ENCODE data around the gene KIZ. TPM values are rescaled to one million over a fixed set of nuclear protein-coding genes. Genes with fewer than 3 reads are reported as not detected.

Gene KIZ
- total RNA-seq, 1 donor from 2014 or later, result 15.0 TPM

GRCh38 chr20:21238818-21239536 lies 113.1 kb downstream of the KIZ start:
- no peak overlapping the region for H3K27ac Mint-ChIP-seq (ENCODE audit: unreplicated experiment)
- H3K4me3 Mint-ChIP-seq (ENCODE audit: unreplicated experiment), result no peak overlapping the region
- H3K4me1 Mint-ChIP-seq (ENCODE audit: unreplicated experiment), result no peaks in the 10 kb centered on the region
- no peak for DNase-seq (ENCODE audit: low spot score)
- no peaks in the 10 kb centered on the region for H3K36me3 Mint-ChIP-seq (ENCODE audit: low read depth, unreplicated experiment)
- TF ChIP-seq CTCF (IDR thresholded peaks at IDR 0.05; ENCODE audit: unreplicated experiment), result no peak
- H3K9me3 Mint-ChIP-seq (ENCODE audit: unreplicated experiment), result no peaks in the 10 kb centered on the region
- H3K27me3 Mint-ChIP-seq (ENCODE audit: unreplicated experiment), result peaks cover 2% of the 10 kb centered on the region

GRCh38 chr20:21240394-21240793 lies 114.5 kb downstream of the KIZ start:
- Mint-ChIP-seq H3K27me3 (ENCODE audit: unreplicated experiment) (peaks cover 3% of the 10 kb centered on the region), H3K36me3 (ENCODE audit: low read depth, unreplicated experiment) (no peaks in the 10 kb centered on the region), H3K4me1 (ENCODE audit: unreplicated experiment) (no peaks in the 10 kb centered on the region), H3K27ac (ENCODE audit: unreplicated experiment) (no peak overlapping the region), H3K4me3 (ENCODE audit: unreplicated experiment) (no peak overlapping the region), H3K9me3 (ENCODE audit: unreplicated experiment) (no peaks in the 10 kb centered on the region)
- TF ChIP-seq CTCF (IDR thresholded peaks at IDR 0.05; ENCODE audit: unreplicated experiment), result peak; percentile 31
- no peak for DNase-seq (ENCODE audit: low spot score)

GRCh38 chr20:21241406-21241805 lies 115.5 kb downstream of the KIZ start:
- Mint-ChIP-seq H3K4me1 (ENCODE audit: unreplicated experiment) (no peaks in the 10 kb centered on the region), H3K36me3 (ENCODE audit: low read depth, unreplicated experiment) (no peaks in the 10 kb centered on the region), H3K27me3 (ENCODE audit: unreplicated experiment) (peaks cover 3% of the 10 kb centered on the region), H3K27ac (ENCODE audit: unreplicated experiment) (no peak overlapping the region), H3K9me3 (ENCODE audit: unreplicated experiment) (no peaks in the 10 kb centered on the region), H3K4me3 (ENCODE audit: unreplicated experiment) (no peak overlapping the region)
- TF ChIP-seq CTCF (IDR thresholded peaks at IDR 0.05; ENCODE audit: unreplicated experiment), result no peak
- DNase-seq (ENCODE audit: low spot score), result no peak

- no peak for TF ChIP-seq CTCF (IDR thresholded peaks at IDR 0.05; ENCODE audit: unreplicated experiment)
- Mint-ChIP-seq H3K36me3 (ENCODE audit: low read depth, unreplicated experiment) (no peaks in the 10 kb centered on the region), H3K27ac (ENCODE audit: unreplicated experiment) (no peak overlapping the region), H3K4me3 (ENCODE audit: unreplicated experiment) (no peak overlapping the region), H3K27me3 (ENCODE audit: unreplicated experiment) (peaks cover 3% of the 10 kb centered on the region), H3K9me3 (ENCODE audit: unreplicated experiment) (no peaks in the 10 kb centered on the region), H3K4me1 (ENCODE audit: unreplicated experiment) (no peaks in the 10 kb centered on the region)
- no peak for DNase-seq (ENCODE audit: low spot score)
Measured at GRCh38 chr20:21243811-21244210, 117.9 kb downstream of the KIZ start.

GRCh38 chr20:21244808-21245207 lies 118.9 kb downstream of the KIZ start:
- Mint-ChIP-seq H3K9me3 (ENCODE audit: unreplicated experiment) (no peaks in the 10 kb centered on the region), H3K27ac (ENCODE audit: unreplicated experiment) (no peak overlapping the region), H3K27me3 (ENCODE audit: unreplicated experiment) (peaks cover 2% of the 10 kb centered on the region), H3K4me1 (ENCODE audit: unreplicated experiment) (no peaks in the 10 kb centered on the region), H3K4me3 (ENCODE audit: unreplicated experiment) (no peak overlapping the region), H3K36me3 (ENCODE audit: low read depth, unreplicated experiment) (no peaks in the 10 kb centered on the region)
- no peak for DNase-seq (ENCODE audit: low spot score)
- TF ChIP-seq CTCF (IDR thresholded peaks at IDR 0.05; ENCODE audit: unreplicated experiment), result no peak
